Loucy (cell line): ENCODE results near the gene TRAF3IP3.

Source experiments
- H2AFZ ChIP-seq: fragments of 200-600 bp; sonication (generic); 2 replicates; pipeline ENCODE4 v1.6.0; 2016; ENCODE audit warnings: antibody characterized with exemption, mild to moderate bottlenecking, low read length, moderate library complexity
- H3F3A ChIP-seq: fragments of 200-600 bp; 2 replicates; pipeline ENCODE4 v1.6.0; 2016; ENCODE audit warnings: antibody characterized with exemption, low read depth, mild to moderate bottlenecking
- H3K27me3 ChIP-seq: fragments of 200-600 bp; sonication (generic); 2 replicates; pipeline ENCODE4 v1.6.1; 2014; ENCODE audit warnings: low read length, mild to moderate bottlenecking; ENCODE audit not compliant: insufficient read depth, poor library complexity, severe bottlenecking
- H3K36me3 ChIP-seq: fragments of 200-600 bp; sonication (generic); 2 replicates; pipeline ENCODE4 v1.6.1; 2016; ENCODE audit warnings: low read length; ENCODE audit not compliant: insufficient read depth
- H3K4me1 ChIP-seq: fragments of 200-600 bp; sonication (generic); 2 replicates; pipeline ENCODE4 v1.5.1; 2014; ENCODE audit warnings: low read length, mild to moderate bottlenecking; ENCODE audit not compliant: insufficient read depth, poor library complexity, severe bottlenecking
- H3K4me2 ChIP-seq: fragments of 200-600 bp; sonication (generic); 2 replicates; pipeline ENCODE4 v1.6.0; 2014; ENCODE audit warnings: antibody characterized with exemption, low read length, low read depth, mild to moderate bottlenecking; ENCODE audit not compliant: poor library complexity, severe bottlenecking
- H3K4me3 ChIP-seq: fragments of 200-600 bp; sonication (generic); 2 replicates; pipeline ENCODE4 v1.5.1; 2014; ENCODE audit warnings: low read length, mild to moderate bottlenecking, mixed read lengths; ENCODE audit not compliant: poor library complexity, severe bottlenecking
- H3K79me2 ChIP-seq: fragments of 200-600 bp; sonication (generic); 2 replicates; pipeline ENCODE4 v1.6.1; 2014; ENCODE audit warnings: low read length; ENCODE audit not compliant: insufficient read depth
- H3K9ac ChIP-seq: fragments of 200-600 bp; sonication (generic); 2 replicates; pipeline ENCODE4 v1.6.0; 2014; ENCODE audit warnings: mild to moderate bottlenecking, low read depth, low read length, moderate library complexity; ENCODE audit not compliant: poor library complexity, severe bottlenecking
- H3K9me2 ChIP-seq: fragments of 200-600 bp; sonication (generic); replicated peaks from 2 replicates; pipeline ENCODE4 v1.6.1; 2016; ENCODE audit warnings: low read depth, low read length, mixed read lengths
- H3K9me3 ChIP-seq: fragments of 200-600 bp; sonication (generic); 2 replicates; pipeline ENCODE4 v1.6.1; 2014; ENCODE audit warnings: mild to moderate bottlenecking, antibody characterized with exemption, low read length, low read depth; ENCODE audit not compliant: insufficient read depth
- H4K20me1 ChIP-seq: fragments of 200-600 bp; sonication (generic); 2 replicates; pipeline ENCODE4 v1.6.0; 2014; ENCODE audit warnings: antibody characterized with exemption, low read length, mild to moderate bottlenecking; ENCODE audit not compliant: insufficient read depth, poor library complexity, severe bottlenecking
- CTCF ChIP-seq: fragments of 200-600 bp; sonication (generic); conservative IDR thresholded peaks from 2 replicates; pipeline ENCODE4 v1.5.1; 2014; ENCODE audit warnings: mild to moderate bottlenecking, antibody characterized with exemption, low read length
- EZH2phosphoT487 ChIP-seq: fragments of 200-600 bp; IDR thresholded peaks from 2 replicates; pipeline ENCODE4 v1.6.1; 2018; ENCODE audit warnings: antibody characterized with exemption, mild to moderate bottlenecking, moderate library complexity, borderline replicate concordance

The TRAF3IP3 gene

GRCh38 chr1:209810783-209811182 lies 54.9 kb downstream of the TRAF3IP3 start:
- Histone ChIP-seq H3K4me1 (no peaks in the 10 kb centered on the region), H2AFZ (no peak overlapping the region), H3K27me3 (peaks cover 5% of the 10 kb centered on the region), H3K4me3 (no peak overlapping the region), H3K9ac (no peak overlapping the region), H3K4me2 (no peak overlapping the region), H4K20me1 (no peaks in the 10 kb centered on the region), H3K79me2 (no peaks in the 10 kb centered on the region), H3K36me3 (no peaks in the 10 kb centered on the region), H3F3A (no peaks in the 10 kb centered on the region), H3K9me2 (no peaks in the 10 kb centered on the region), H3K9me3 (no peaks in the 10 kb centered on the region)
- TF ChIP-seq EZH2phosphoT487: no peak
- TF ChIP-seq CTCF: no peak

- Histone ChIP-seq H3K79me2 (no peaks in the 10 kb centered on the region), H3K9me3 (no peaks in the 10 kb centered on the region), H3K4me1 (no peaks in the 10 kb centered on the region), H3K4me3 (no peak overlapping the region), H4K20me1 (no peaks in the 10 kb centered on the region), H3K36me3 (no peaks in the 10 kb centered on the region), H3F3A (no peaks in the 10 kb centered on the region), H3K27me3 (no peaks in the 10 kb centered on the region), H2AFZ (no peak overlapping the region), H3K9ac (no peak overlapping the region), H3K9me2 (no peaks in the 10 kb centered on the region), H3K4me2 (no peak overlapping the region)
- TF ChIP-seq EZH2phosphoT487: no peak
- TF ChIP-seq CTCF: no peak
Observed at GRCh38 chr1:209813902-209814301, 58.0 kb downstream of the TRAF3IP3 start.

- H3K4me1 ChIP-seq: no peaks in the 10 kb centered on the region
- no peaks in the 10 kb centered on the region for H3K79me2 ChIP-seq
- H3K4me2 ChIP-seq: no peak overlapping the region
- no peaks in the 10 kb centered on the region for H3K36me3 ChIP-seq
- H3K9ac ChIP-seq: no peak overlapping the region
- no peaks in the 10 kb centered on the region for H4K20me1 ChIP-seq
- H3F3A ChIP-seq: no peaks in the 10 kb centered on the region
- H3K9me3 ChIP-seq: no peaks in the 10 kb centered on the region
- no peak overlapping the region for H3K4me3 ChIP-seq
- no peak for TF ChIP-seq EZH2phosphoT487
- no peak for TF ChIP-seq CTCF
- H3K27me3 ChIP-seq: no peaks in the 10 kb centered on the region
- H3K9me2 ChIP-seq: no peaks in the 10 kb centered on the region
- H2AFZ ChIP-seq: no peak overlapping the region
Observed at GRCh38 chr1:209815490-209815889, 59.6 kb downstream of the TRAF3IP3 start.
